RWPE2 (cell line): Measurements from ENCODE around the gene UNC93B1.
"Not testable (repeated sequence)": the region's sequence is repeated elsewhere in the genome, so short reads cannot be mapped to it uniquely, and the experiment has no call there.

ENCODE experiments used
- ATAC-seq: fragments of 200-7000 bp; cut with Tn5 transposase; 3 replicates; pipeline ENCODE4 v1.9.1; 2021; ENCODE audit warnings: low read depth
- DNase-seq: peaks from one replicate; pipeline ENCODE4 v3.0.0-alpha.2; 2020; ENCODE audit warnings: low spot score
- H3K27ac ChIP-seq: fragments of 450-650 bp; 2 replicates; pipeline ENCODE4 v1.5.1; 2017; ENCODE audit warnings: mild to moderate bottlenecking; ENCODE audit not compliant: poor library complexity, severe bottlenecking
- H3K27me3 ChIP-seq: fragments of 250-450 bp; sonication (Bioruptor Pico); 2 replicates; pipeline ENCODE4 v1.5.1; 2021; ENCODE audit warnings: mild to moderate bottlenecking, moderate library complexity; ENCODE audit not compliant: insufficient read depth, poor library complexity, severe bottlenecking
- H3K36me3 ChIP-seq: fragments of 250-450 bp; sonication (Bioruptor Pico); 2 replicates; pipeline ENCODE4 v1.5.1; 2020; ENCODE audit warnings: low read depth, mild to moderate bottlenecking, moderate library complexity
- H3K4me1 ChIP-seq: fragments of 250-450 bp; sonication (Bioruptor Pico); 2 replicates; pipeline ENCODE4 v1.5.1; 2021; ENCODE audit warnings: mild to moderate bottlenecking, moderate library complexity; ENCODE audit not compliant: insufficient read depth, poor library complexity, severe bottlenecking
- H3K4me3 ChIP-seq: fragments of 250-450 bp; sonication (Bioruptor Pico); 2 replicates; pipeline ENCODE4 v1.5.1; 2021; ENCODE audit warnings: mild to moderate bottlenecking, moderate library complexity; ENCODE audit not compliant: severe bottlenecking
- H3K9me3 ChIP-seq: fragments of 250-450 bp; sonication (Bioruptor Pico); 2 replicates; pipeline ENCODE4 v1.5.1; 2021; ENCODE audit warnings: mild to moderate bottlenecking, moderate library complexity; ENCODE audit not compliant: severe bottlenecking
- CTCF ChIP-seq: fragments of 450-650 bp; IDR thresholded peaks from one replicate; pipeline ENCODE4 v1.5.1; 2017; ENCODE audit warnings: mild to moderate bottlenecking, moderate library complexity; ENCODE audit not compliant: poor library complexity, severe bottlenecking

UNC93B1 gene

DNA sequence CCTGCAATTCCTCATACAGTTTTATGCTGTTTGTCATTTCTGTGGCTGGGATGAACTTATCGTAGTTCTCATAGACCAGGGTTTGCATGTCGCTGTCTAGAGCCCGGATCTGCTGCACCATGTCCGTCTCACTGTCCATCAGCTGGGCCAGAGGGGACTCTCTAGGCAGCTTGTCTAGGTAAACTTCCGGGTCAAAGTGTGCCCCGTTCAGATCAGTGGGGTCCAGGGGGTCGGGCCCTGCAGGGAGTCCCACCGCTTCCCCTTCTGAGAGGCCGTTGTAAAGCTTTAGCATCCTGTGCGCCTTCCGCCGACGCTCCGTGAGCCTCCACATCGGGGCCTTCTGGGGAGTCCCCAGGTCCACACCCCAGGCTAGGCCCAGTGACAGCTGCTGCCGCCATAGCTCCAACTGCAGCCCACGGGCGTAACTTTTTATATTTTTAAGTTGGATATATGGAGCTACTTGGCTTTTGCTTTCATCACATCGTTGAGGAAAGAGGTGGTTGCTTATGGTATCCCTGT, 38.0 kb downstream of the UNC93B1 start:
- H3K4me3 ChIP-seq, ATAC-seq, H3K27me3 ChIP-seq, H3K4me1 ChIP-seq, H3K27ac ChIP-seq, DNase-seq, H3K9me3 ChIP-seq, H3K36me3 ChIP-seq: not testable (repeated sequence)

DNA sequence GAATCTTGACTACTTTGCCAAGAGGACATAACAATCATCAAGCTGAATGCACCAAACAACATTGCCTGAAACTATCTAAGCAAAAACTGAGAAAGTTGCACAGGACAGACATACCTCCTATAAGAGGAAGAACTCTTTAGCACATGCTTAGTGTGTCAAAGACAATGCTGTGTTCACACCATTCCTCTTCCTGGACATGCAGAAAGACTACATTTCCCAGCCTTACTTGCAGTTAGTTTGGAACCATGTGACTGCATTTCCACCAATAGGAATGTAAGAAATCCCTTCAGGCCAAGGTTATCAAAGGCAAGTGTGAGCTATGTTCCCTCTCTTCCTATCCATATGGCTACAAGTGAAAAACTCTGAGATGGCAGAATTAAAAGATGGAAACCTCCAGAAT, 39.2 kb downstream of the UNC93B1 start:
- H3K36me3 ChIP-seq, ATAC-seq, H3K4me3 ChIP-seq, H3K27ac ChIP-seq, H3K27me3 ChIP-seq, DNase-seq, H3K9me3 ChIP-seq, H3K4me1 ChIP-seq: not testable (repeated sequence)

DNA sequence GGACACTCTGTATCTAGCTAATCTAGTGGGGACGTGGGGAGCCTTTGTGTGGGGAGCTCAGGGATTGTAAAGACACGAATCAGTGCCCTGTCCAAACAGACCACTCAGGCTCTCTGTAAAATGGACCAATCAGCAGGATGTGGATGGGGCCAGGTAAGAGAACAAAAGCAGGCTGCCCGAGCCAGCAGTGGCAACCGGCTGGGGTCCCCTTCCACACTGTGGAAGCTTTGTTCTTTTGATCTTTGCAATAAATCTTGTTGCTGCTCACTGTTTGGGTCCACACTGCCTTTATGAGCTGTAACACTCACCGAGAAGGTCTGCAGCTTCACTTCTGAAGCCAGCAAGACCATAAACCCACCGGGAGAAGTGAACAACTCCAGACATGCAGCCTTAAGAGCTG, 40.0 kb downstream of the UNC93B1 start:
- H3K9me3 ChIP-seq, H3K27ac ChIP-seq, H3K4me3 ChIP-seq, H3K27me3 ChIP-seq, H3K4me1 ChIP-seq, DNase-seq, ATAC-seq, H3K36me3 ChIP-seq: not testable (repeated sequence)

DNA sequence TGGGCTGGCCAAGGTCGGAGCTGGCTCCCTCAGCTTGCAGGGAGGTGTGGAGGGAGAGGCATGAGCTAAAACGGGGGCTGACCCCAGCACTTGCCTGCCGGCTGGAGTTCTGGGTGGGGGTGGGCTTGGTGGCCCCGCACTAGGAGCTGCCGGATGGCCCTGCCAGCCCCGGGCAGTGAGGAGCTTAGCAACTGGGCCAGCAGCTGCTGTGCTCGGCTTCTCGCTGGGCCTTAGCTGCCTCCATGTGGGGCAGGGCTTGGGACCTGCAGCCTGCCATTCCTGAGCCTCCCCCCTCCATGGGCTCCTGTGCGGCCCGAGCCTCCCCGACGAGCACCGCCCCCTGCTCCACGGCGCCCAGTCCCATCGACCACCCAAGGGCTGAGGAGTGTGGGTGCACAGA, 40.7 kb downstream of the UNC93B1 start:
- not testable (repeated sequence) for H3K9me3 ChIP-seq, H3K27me3 ChIP-seq, H3K4me1 ChIP-seq, H3K27ac ChIP-seq, ATAC-seq, DNase-seq, H3K36me3 ChIP-seq, H3K4me3 ChIP-seq

- H3K4me1 ChIP-seq, H3K27me3 ChIP-seq, H3K36me3 ChIP-seq, ATAC-seq, H3K27ac ChIP-seq, H3K9me3 ChIP-seq, H3K4me3 ChIP-seq, DNase-seq: not testable (repeated sequence)
Observed at GRCh38 chr11:67956236-67956635, 47.7 kb downstream of the UNC93B1 start.

DNA sequence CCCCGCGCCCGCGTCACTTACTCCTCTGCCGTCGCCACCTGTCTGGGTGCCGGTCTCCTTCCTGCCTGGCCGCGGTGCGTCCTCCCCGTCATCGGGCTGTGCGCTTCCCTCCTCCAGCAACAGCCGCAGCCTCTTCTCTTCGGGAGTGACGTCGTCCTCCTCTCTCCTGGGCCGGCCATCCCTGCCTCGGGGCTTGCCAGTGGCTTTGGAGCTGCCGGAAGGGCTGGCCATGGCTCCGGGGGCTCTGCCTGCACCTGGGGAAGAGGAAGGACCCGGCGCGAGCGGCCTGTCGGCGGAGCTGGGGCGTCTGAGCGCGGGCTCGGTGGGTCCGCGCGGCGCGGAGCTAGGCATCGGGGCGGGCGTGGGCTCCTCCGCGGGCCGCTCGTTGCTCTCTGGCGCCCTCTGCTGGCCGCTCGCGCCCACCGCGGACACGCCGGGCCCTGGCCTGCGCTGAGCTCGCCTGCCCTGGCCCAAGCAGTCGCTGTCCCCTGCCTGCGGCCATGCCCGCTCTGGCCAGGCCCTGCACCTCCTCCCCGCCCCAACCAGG, 48.4 kb downstream of the UNC93B1 start:
- TF ChIP-seq CTCF = peak; percentile 76
- not testable (repeated sequence) for H3K4me1 ChIP-seq, H3K36me3 ChIP-seq, H3K9me3 ChIP-seq, H3K27ac ChIP-seq, H3K27me3 ChIP-seq
- ATAC-seq (peak; percentile 85), DNase-seq (peak; percentile 56)
- H3K4me3 ChIP-seq = peak overlapping the region; percentile 36

DNA sequence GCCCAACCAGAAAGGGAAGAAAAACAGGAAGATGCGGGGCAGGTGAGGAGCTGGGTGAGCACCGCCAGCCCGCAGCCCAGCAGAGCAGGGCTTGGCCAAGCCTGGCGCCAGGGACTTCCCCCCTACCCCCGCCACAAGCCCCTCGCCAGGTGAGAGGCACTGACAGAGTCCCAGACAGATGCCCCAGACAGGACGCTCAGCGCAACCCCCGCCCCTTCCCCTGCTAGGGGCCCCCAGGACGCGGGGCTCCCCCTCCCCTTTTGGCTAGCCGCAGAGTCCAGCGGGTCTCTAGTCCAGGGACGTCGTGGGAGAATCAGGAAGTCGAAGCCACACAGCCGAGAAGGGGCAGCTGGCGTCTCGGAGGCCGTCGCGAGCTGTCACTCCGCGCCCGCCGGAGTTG, 48.9 kb downstream of the UNC93B1 start:
- peak overlapping the region; percentile 36 for H3K4me3 ChIP-seq
- H3K27me3 ChIP-seq, ATAC-seq, H3K9me3 ChIP-seq, H3K36me3 ChIP-seq, DNase-seq, H3K27ac ChIP-seq, H3K4me1 ChIP-seq: not testable (repeated sequence)

- not testable (repeated sequence) for H3K9me3 ChIP-seq, ATAC-seq, H3K4me3 ChIP-seq, H3K27ac ChIP-seq, DNase-seq, H3K4me1 ChIP-seq, H3K36me3 ChIP-seq, H3K27me3 ChIP-seq
Observed at GRCh38 chr11:67954251-67954650, 49.6 kb downstream of the UNC93B1 start.

DNA sequence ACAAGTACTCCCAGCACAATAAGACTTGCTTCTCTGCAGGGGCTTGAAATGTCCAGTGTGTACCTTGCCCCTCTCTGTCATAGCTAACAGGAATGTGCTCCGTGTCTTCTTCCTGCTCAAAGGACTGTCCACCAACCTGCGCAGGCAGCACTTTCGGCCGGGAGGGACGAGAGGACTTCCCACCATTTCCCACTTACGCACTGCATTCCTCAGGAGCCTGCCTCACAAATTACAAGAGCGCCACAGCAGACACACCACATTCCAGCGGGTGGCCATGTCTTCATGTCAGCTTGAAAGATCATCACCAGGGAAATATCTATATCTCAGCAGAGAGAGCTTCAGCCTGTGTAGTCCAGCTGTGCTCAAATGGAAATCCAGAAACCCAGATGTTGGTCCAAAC, 53.2 kb downstream of the UNC93B1 start:
- H3K4me3 ChIP-seq, H3K9me3 ChIP-seq, H3K36me3 ChIP-seq, H3K27me3 ChIP-seq, DNase-seq, ATAC-seq, H3K4me1 ChIP-seq, H3K27ac ChIP-seq: not testable (repeated sequence)

GRCh38 chr11:67947785-67948184, 56.1 kb downstream of the UNC93B1 start:
- not testable (repeated sequence) for H3K27me3 ChIP-seq, DNase-seq, H3K36me3 ChIP-seq, H3K27ac ChIP-seq, H3K4me3 ChIP-seq, H3K4me1 ChIP-seq, H3K9me3 ChIP-seq, ATAC-seq

DNA sequence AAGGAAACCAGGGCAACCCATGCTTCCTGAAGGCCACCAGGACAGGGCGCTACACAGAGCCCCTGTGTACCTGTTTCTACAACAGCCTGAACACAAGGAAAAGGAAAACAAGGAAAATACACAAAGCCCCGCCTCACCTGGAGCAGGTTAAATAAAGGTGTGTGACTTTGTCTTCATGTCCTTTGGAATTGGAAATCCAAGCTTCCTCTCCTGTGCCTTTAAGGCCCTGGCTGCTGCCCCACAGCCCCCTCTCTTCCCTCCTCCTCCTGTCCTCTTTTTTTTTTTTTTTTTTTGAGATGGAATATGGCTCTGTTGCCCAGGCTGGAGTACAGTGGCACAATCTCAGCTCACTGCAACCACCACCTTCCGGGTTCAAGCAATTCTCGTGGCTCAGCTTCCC, 57.5 kb downstream of the UNC93B1 start:
- not testable (repeated sequence) for H3K27ac ChIP-seq, H3K9me3 ChIP-seq, H3K4me1 ChIP-seq, H3K4me3 ChIP-seq, DNase-seq, H3K27me3 ChIP-seq, ATAC-seq, H3K36me3 ChIP-seq
